Fibroblast of the aortic adventitia (primary cell): ENCODE results near the gene TCF7L1. TPM values are rescaled to one million over a fixed set of nuclear protein-coding genes. Genes with fewer than 3 reads are reported as not detected.

Source experiments
- DNase-seq: peaks from one replicate; pipeline ENCODE4 v3.0.0-alpha.2; 2010; ENCODE audit warnings: low read depth
- H3K4me3 ChIP-seq: 2 replicates; pipeline ENCODE4 v1.5.1; 2011; ENCODE audit warnings: low read depth, mild to moderate bottlenecking, control low read depth, low read length, moderate library complexity
- small RNA-seq: library from RNA; depleted of rRNA; stranded (forward); fragments of <200 nt; gene quantifications from one replicate; pipeline ENCODE3, GENCODE V24; 2012
- total RNA-seq: library from RNA; depleted of rRNA; stranded (reverse); fragments of >200 nt; gene quantifications from 2 replicates; pipeline ENCODE4 v1.2.3, GENCODE V29; 2012; ENCODE audit warnings: low replicate concordance
- TF ChIP-seq, protein P1 (sequence below): IDR thresholded peaks from 2 replicates; pipeline ENCODE4 v1.5.1; 2011; ENCODE audit warnings: mild to moderate bottlenecking, low read length, control low read depth, inconsistent platforms; ENCODE audit not compliant: insufficient read depth

Gene TCF7L1
- total RNA-seq, 1 donor = 3.7 TPM

DNA sequence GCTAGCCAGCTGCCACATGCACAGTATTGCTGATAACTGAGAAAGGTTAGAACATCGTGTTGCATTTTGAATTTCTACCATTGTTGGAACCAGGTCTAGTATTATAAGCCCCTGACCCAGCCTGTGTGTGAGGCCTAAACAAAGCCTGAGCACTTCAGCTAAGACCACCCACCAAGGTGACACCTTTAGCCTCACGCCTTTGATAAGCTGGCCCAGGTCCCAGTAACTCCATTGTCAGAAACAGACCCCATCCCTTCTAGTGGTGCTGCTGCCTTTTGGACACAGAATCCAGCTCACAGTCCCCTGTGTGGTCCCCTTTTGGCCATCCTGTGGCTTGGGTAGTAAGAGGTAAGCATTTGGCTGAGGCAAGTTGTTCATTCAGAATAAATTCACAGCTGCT lies 223.0 kb downstream of the TCF7L1 start:
- TF ChIP-seq, protein P1, sequence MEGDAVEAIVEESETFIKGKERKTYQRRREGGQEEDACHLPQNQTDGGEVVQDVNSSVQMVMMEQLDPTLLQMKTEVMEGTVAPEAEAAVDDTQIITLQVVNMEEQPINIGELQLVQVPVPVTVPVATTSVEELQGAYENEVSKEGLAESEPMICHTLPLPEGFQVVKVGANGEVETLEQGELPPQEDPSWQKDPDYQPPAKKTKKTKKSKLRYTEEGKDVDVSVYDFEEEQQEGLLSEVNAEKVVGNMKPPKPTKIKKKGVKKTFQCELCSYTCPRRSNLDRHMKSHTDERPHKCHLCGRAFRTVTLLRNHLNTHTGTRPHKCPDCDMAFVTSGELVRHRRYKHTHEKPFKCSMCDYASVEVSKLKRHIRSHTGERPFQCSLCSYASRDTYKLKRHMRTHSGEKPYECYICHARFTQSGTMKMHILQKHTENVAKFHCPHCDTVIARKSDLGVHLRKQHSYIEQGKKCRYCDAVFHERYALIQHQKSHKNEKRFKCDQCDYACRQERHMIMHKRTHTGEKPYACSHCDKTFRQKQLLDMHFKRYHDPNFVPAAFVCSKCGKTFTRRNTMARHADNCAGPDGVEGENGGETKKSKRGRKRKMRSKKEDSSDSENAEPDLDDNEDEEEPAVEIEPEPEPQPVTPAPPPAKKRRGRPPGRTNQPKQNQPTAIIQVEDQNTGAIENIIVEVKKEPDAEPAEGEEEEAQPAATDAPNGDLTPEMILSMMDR = no peak
- DNase-seq = no peak
- no peak overlapping the region for H3K4me3 ChIP-seq

- TF ChIP-seq, protein P1 = no peak
- H3K4me3 ChIP-seq = no peak overlapping the region
- no peak for DNase-seq
These were observed 224.5 kb downstream of the TCF7L1 start for GRCh38 chr2:85357736-85358135.

Small RNA genes lying within 50 kb of the gene (small RNA-seq; reads per million reads assigned to genes)
- gene AC093162.1 = not detected
- not detected for gene RF00019
- not detected for gene RNU6-674P

Other genes with a start within 250 kb of the TCF7L1 start
- 3,849 and 4,291 TPM in 2 replicates for gene TMSB10, start 227.7 kb upstream of the TCF7L1 start, total RNA-seq
- 28.5 and 64.5 TPM in 2 replicates for gene KCMF1, start 162.2 kb upstream of the TCF7L1 start, total RNA-seq
- gene TGOLN2, start 194.6 kb downstream of the TCF7L1 start, total RNA-seq = 90.3 and 112 TPM in 2 replicates
- 31.2 and 60.1 TPM in 2 replicates for gene RETSAT, start 221.1 kb downstream of the TCF7L1 start, total RNA-seq
- gene ELMOD3, start 221.4 kb downstream of the TCF7L1 start, total RNA-seq = 9.0 and 19.3 TPM in 2 replicates